ENCODE results near the gene GPR45. TPM values are rescaled to one million over a fixed set of nuclear protein-coding genes. Genes with fewer than 3 reads are reported as not detected.

Gene GPR45, protein sequence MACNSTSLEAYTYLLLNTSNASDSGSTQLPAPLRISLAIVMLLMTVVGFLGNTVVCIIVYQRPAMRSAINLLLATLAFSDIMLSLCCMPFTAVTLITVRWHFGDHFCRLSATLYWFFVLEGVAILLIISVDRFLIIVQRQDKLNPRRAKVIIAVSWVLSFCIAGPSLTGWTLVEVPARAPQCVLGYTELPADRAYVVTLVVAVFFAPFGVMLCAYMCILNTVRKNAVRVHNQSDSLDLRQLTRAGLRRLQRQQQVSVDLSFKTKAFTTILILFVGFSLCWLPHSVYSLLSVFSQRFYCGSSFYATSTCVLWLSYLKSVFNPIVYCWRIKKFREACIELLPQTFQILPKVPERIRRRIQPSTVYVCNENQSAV
- not detected in 5 replicates for total RNA-seq (2022; extraction: Qiagen RNA extraction; ENCODE audit: low read depth)

DNA sequence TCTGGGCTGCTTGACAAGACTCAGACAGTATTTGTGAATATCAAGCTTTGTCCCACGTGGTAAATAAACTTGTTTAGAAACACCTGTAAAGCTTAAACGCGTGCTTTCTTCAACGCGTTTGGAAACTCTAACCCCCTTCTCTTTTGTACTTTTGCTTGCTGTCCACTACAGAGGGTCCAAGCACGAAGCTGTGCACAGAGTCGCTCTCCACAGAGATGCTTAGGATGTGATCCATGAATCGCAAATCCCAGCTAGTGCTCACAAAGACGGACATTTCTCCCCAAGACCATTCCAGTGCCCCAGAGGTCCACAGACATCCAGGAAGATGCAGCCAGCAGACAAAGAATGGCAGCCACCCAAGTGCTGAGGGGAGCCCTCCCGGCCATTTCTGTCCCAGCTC, at the start of gene GPR45:
Gene GPR45 (plus strand): TSS at position 301 of the 400 bp plus-strand sequence. CDS start 116 bp downstream, outside the sequence.

Other genes starting within 250 kb of the GPR45 start
- gene MRPS9, start 203.7 kb upstream of the GPR45 start, total RNA-seq (2022; extraction: Qiagen RNA extraction; ENCODE audit: low read depth): 30.8 to 35.3 TPM (median 33.1 TPM) in 5 replicates
- 16.3 to 19.3 TPM (median 18.3 TPM) in 5 replicates for gene TGFBRAP1, start 88.0 kb downstream of the GPR45 start, total RNA-seq (2022; extraction: Qiagen RNA extraction; ENCODE audit: low read depth)
- 13.2 to 17.3 TPM (median 15.1 TPM) in 5 replicates for gene C2orf49, start 95.8 kb downstream of the GPR45 start, total RNA-seq (2022; extraction: Qiagen RNA extraction; ENCODE audit: low read depth)
- 70.6 to 81.8 TPM (median 79.9 TPM) in 5 replicates for gene FHL2, start 157.3 kb downstream of the GPR45 start, total RNA-seq (2022; extraction: Qiagen RNA extraction; ENCODE audit: low read depth)

Measured in A549 treated with DMSO at 1 μM for 4 hours (cell line).